Naive thymus-derived CD4-positive, alpha-beta T cell (primary cell): ENCODE data around the gene NRXN3. TPM values are rescaled to one million over a fixed set of nuclear protein-coding genes. Genes with fewer than 3 reads are reported as not detected.

Experiments
- ATAC-seq: fragments of 150-1000 bp; cut with Tn5 transposase; 2 replicates; pipeline ENCODE4 v1.10.0; 2021; ENCODE audit warnings: mild to moderate bottlenecking, moderate library complexity
- CTCF ChIA-PET: fragments of 350-600 bp; sonication (Branson Sonifier 250); formaldehyde crosslinking; loops from one replicate; lab custom pipeline; 2021; ENCODE audit warnings: antibody characterized with exemption; lab: Charles Lee
- POLR2A ChIA-PET: fragments of 350-600 bp; sonication (Branson Sonifier 250); formaldehyde crosslinking; loops from one replicate; lab custom pipeline; 2021; ENCODE audit warnings: antibody characterized with exemption, inconsistent platforms; lab: Charles Lee
- DNase-seq, 9 donors: peaks; one replicate each; pipeline versions ENCODE4 v3.0.0 to v3.0.0-alpha.2; 2020 to 2022; ENCODE audit warnings: mixed read lengths in 1 of 9
- H3K27ac ChIP-seq: one replicate; pipeline ENCODE4 v1.7.0; 2013; ENCODE audit warnings: mild to moderate bottlenecking, low read depth, low read length, moderate library complexity
- H3K27me3 ChIP-seq, 2 donors: one replicate each; pipeline ENCODE4 v1.7.0; 2013; ENCODE audit warnings: low read length in 2 of 2, mild to moderate bottlenecking in 2 of 2, moderate library complexity in 2 of 2; ENCODE audit not compliant: control insufficient read depth in 2 of 2, insufficient read depth in 2 of 2
- H3K36me3 ChIP-seq, 3 experiments: 1 replicate in 2 of 3; 2 replicates in 1 of 3; pipeline ENCODE4 v1.7.0; 2013; ENCODE audit warnings: low read length in 3 of 3, mild to moderate bottlenecking in 3 of 3, moderate library complexity in 1 of 3; ENCODE audit not compliant: insufficient read depth in 3 of 3, control insufficient read depth in 2 of 3
- H3K4me1 ChIP-seq, 2 donors: one replicate each; pipeline ENCODE4 v1.7.0; 2013; ENCODE audit warnings: low read length in 2 of 2, mild to moderate bottlenecking in 2 of 2, moderate library complexity in 1 of 2; ENCODE audit not compliant: control insufficient read depth in 2 of 2, insufficient read depth in 2 of 2
- H3K4me3 ChIP-seq: 2 replicates; pipeline ENCODE4 v1.7.0; 2013; ENCODE audit warnings: mild to moderate bottlenecking, low read length
- H3K9me3 ChIP-seq, 3 experiments: 1 replicate in 2 of 3; 2 replicates in 1 of 3; pipeline ENCODE4 v1.7.0; 2013; ENCODE audit warnings: low read length in 3 of 3; ENCODE audit not compliant: control insufficient read depth in 2 of 3
- H3K27ac Mint-ChIP-seq, 9 donors: one replicate each; pipeline ENCODE4 v1.8.0; 2020 to 2022; ENCODE audit warnings: mixed read lengths in 9 of 9, mild to moderate bottlenecking in 8 of 9, moderate library complexity in 5 of 9, inconsistent platforms in 2 of 9
- H3K27me3 Mint-ChIP-seq, 5 donors: one replicate each; pipeline ENCODE4 v1.8.0; 2021 to 2022; ENCODE audit warnings: mixed read lengths in 5 of 5, mild to moderate bottlenecking in 1 of 5
- H3K36me3 Mint-ChIP-seq, 5 donors: one replicate each; pipeline ENCODE4 v1.8.0; 2020 to 2022; ENCODE audit warnings: mixed read lengths in 5 of 5, mild to moderate bottlenecking in 3 of 5, inconsistent platforms in 1 of 5
- H3K4me1 Mint-ChIP-seq, 7 donors: one replicate each; pipeline ENCODE4 v1.8.0; 2020 to 2022; ENCODE audit warnings: mixed read lengths in 7 of 7, mild to moderate bottlenecking in 3 of 7, inconsistent platforms in 1 of 7
- H3K4me3 Mint-ChIP-seq, 10 donors: one replicate each; pipeline ENCODE4 v1.8.0; 2020 to 2022; ENCODE audit warnings: mild to moderate bottlenecking in 10 of 10, mixed read lengths in 10 of 10, moderate library complexity in 6 of 10, inconsistent platforms in 2 of 10
- H3K9me3 Mint-ChIP-seq, 11 donors: one replicate each; pipeline ENCODE4 v1.8.0; 2020 to 2022; ENCODE audit warnings: mixed read lengths in 11 of 11, mild to moderate bottlenecking in 4 of 11, inconsistent platforms in 1 of 11, moderate library complexity in 1 of 11
- intact Hi-C, 2 donors: fragments of 100-400 bp; cut with micrococcal nuclease; formaldehyde crosslinking; loops; one replicate each; pipeline ENCODE4 v1.15.1; 2023
- polyA plus RNA-seq, 2 donors: library from polyadenylated mRNA; unstranded; fragments of 300-500 nt; fragmentation: Illumina TruSeq; gene quantifications; one replicate each; pipeline ENCODE4 v1.2.3, GENCODE V29; 2021
- total RNA-seq, 6 experiments: library from RNA in 5 of 6; stranded (reverse) in 5 of 6; gene quantifications; 1 replicate in 5 of 6; 2 replicates in 1 of 6; pipeline ENCODE4 v1.2.3 and lab custom pipeline; 2021 to 2026

Gene NRXN3
- total and polyA plus RNA-seq, 7 experiments from 2014 or later = not detected

GRCh38 chr14:79378020-79378419 is 1207.8 kb downstream of the NRXN3 start:
- Histone ChIP-seq H3K4me3 (no peak overlapping the region), H3K36me3 (no peaks in the 10 kb centered on the region), H3K27ac (no peak overlapping the region), H3K4me1 (no peaks in the 10 kb centered on the region), H3K9me3 (no peaks in the 10 kb centered on the region), H3K27me3 (no peaks in the 10 kb centered on the region)
- H3K4me1 Mint-ChIP-seq = no peaks in the 10 kb centered on the region
- peaks cover 0 to 29% (median 4%) of the 10 kb centered on the region in 11 donors for H3K9me3 Mint-ChIP-seq
- DNase-seq (no peak), ATAC-seq (no peak)
- no peaks in the 10 kb centered on the region for H3K27me3 Mint-ChIP-seq
- intact Hi-C loops = no loop called here
- H3K36me3 Mint-ChIP-seq = no peaks in the 10 kb centered on the region
- H3K4me3 Mint-ChIP-seq = no peak overlapping the region
- no peak overlapping the region for H3K27ac Mint-ChIP-seq
- CTCF ChIA-PET = no interaction called here
- POLR2A ChIA-PET = no interaction called here

GRCh38 chr14:79379266-79379665 is 1209.1 kb downstream of the NRXN3 start:
- peaks cover 0 to 25% (median 5%) of the 10 kb centered on the region in 11 donors for H3K9me3 Mint-ChIP-seq
- CTCF ChIA-PET = no interaction called here

GRCh38 chr14:79383031-79383430 is 1212.9 kb downstream of the NRXN3 start:
- Mint-ChIP-seq H3K27me3 (no peaks in the 10 kb centered on the region), H3K36me3 (no peaks in the 10 kb centered on the region), H3K9me3 (peaks cover 0 to 18% (median 3%) of the 10 kb centered on the region in 11 donors), H3K4me1 (no peaks in the 10 kb centered on the region), H3K27ac (no peak overlapping the region), H3K4me3 (no peak overlapping the region)
- H3K4me3 ChIP-seq = no peak overlapping the region
- no peaks in the 10 kb centered on the region for H3K4me1 ChIP-seq
- no peak overlapping the region for H3K27ac ChIP-seq
- no peaks in the 10 kb centered on the region for H3K9me3 ChIP-seq
- H3K27me3 ChIP-seq = no peaks in the 10 kb centered on the region
- intact Hi-C loops = no loop called here
- CTCF ChIA-PET = no interaction called here
- ATAC-seq (no peak), DNase-seq (no peak)
- POLR2A ChIA-PET = no interaction called here
- H3K36me3 ChIP-seq = no peaks in the 10 kb centered on the region

More at GRCh38 chr14:79379266-79379665, 1209.1 kb downstream of the NRXN3 start:
- intact Hi-C loops = no loop called here
- H3K4me3 Mint-ChIP-seq = no peak overlapping the region
- no peak overlapping the region for H3K27ac Mint-ChIP-seq
- no peak for DNase-seq
- no peaks in the 10 kb centered on the region for H3K36me3 ChIP-seq
- no peak for ATAC-seq
- no peaks in the 10 kb centered on the region for H3K36me3 Mint-ChIP-seq
- no peaks in the 10 kb centered on the region for H3K27me3 Mint-ChIP-seq
- no peaks in the 10 kb centered on the region for H3K4me1 ChIP-seq
- no peak overlapping the region for H3K4me3 ChIP-seq
- H3K27me3 ChIP-seq = no peaks in the 10 kb centered on the region
- no peaks in the 10 kb centered on the region for H3K9me3 ChIP-seq
- H3K4me1 Mint-ChIP-seq = no peaks in the 10 kb centered on the region
- no peak overlapping the region for H3K27ac ChIP-seq
- POLR2A ChIA-PET = no interaction called here

- Histone ChIP-seq H3K27me3 (no peaks in the 10 kb centered on the region), H3K9me3 (no peaks in the 10 kb centered on the region), H3K4me3 (no peak overlapping the region), H3K36me3 (no peaks in the 10 kb centered on the region), H3K27ac (no peak overlapping the region), H3K4me1 (no peaks in the 10 kb centered on the region)
- DNase-seq (no peak), ATAC-seq (no peak)
- CTCF ChIA-PET = no interaction called here
- Mint-ChIP-seq H3K9me3 (peaks cover 0 to 17% (median 6%) of the 10 kb centered on the region in 11 donors), H3K4me1 (no peaks in the 10 kb centered on the region), H3K36me3 (no peaks in the 10 kb centered on the region), H3K27ac (no peak overlapping the region), H3K4me3 (no peak overlapping the region), H3K27me3 (no peaks in the 10 kb centered on the region)
- intact Hi-C loops = no loop called here
- POLR2A ChIA-PET = no interaction called here
These were observed 1213.3 kb downstream of the NRXN3 start for GRCh38 chr14:79383475-79383874.

GRCh38 chr14:79395061-79395460 is 1224.9 kb downstream of the NRXN3 start:
- intact Hi-C loops = no loop called here
- Mint-ChIP-seq H3K4me3 (no peak overlapping the region), H3K4me1 (no peaks in the 10 kb centered on the region), H3K27me3 (peaks cover 0 to 4% (median 0%) of the 10 kb centered on the region in 5 donors), H3K27ac (no peak overlapping the region), H3K9me3 (peaks cover 0 to 11% (median 4%) of the 10 kb centered on the region in 11 donors), H3K36me3 (peaks cover 0 to 4% (median 0%) of the 10 kb centered on the region in 5 donors)
- ChIA-PET CTCF (no interaction called here), POLR2A (no interaction called here)
- no peaks in the 10 kb centered on the region for H3K36me3 ChIP-seq
- no peak overlapping the region for H3K27ac ChIP-seq
- DNase-seq (no peak), ATAC-seq (no peak)
- H3K27me3 ChIP-seq = no peaks in the 10 kb centered on the region
- H3K4me3 ChIP-seq = no peak overlapping the region
- no peaks in the 10 kb centered on the region for H3K9me3 ChIP-seq
- H3K4me1 ChIP-seq = no peaks in the 10 kb centered on the region

- H3K4me3 Mint-ChIP-seq = no peak overlapping the region
- intact Hi-C loops = no loop called here
These were observed 1234.8 kb downstream of the NRXN3 start for GRCh38 chr14:79404874-79405511.

GRCh38 chr14:79405512-79405910 is 1235.3 kb downstream of the NRXN3 start:
- CTCF ChIA-PET = no interaction called here
- intact Hi-C loops = no loop called here
- H3K4me3 Mint-ChIP-seq = no peak overlapping the region
- H3K27ac ChIP-seq = no peak overlapping the region
- peaks cover 0 to 5% (median 0%) of the 10 kb centered on the region in 11 donors for H3K9me3 Mint-ChIP-seq
- no peak for ATAC-seq
- no peaks in the 10 kb centered on the region for H3K36me3 Mint-ChIP-seq
- H3K4me3 ChIP-seq = no peak overlapping the region
- H3K27ac Mint-ChIP-seq = no peak overlapping the region
- no peaks in the 10 kb centered on the region for H3K27me3 ChIP-seq
- DNase-seq = no peak
- H3K4me1 ChIP-seq = no peaks in the 10 kb centered on the region
- no peaks in the 10 kb centered on the region for H3K9me3 ChIP-seq
- no peaks in the 10 kb centered on the region for H3K36me3 ChIP-seq
- POLR2A ChIA-PET = no interaction called here
- H3K4me1 Mint-ChIP-seq = no peaks in the 10 kb centered on the region
- peaks cover 0 to under 1% (median 0%) of the 10 kb centered on the region in 5 donors for H3K27me3 Mint-ChIP-seq

More at GRCh38 chr14:79404874-79405511, 1234.8 kb downstream of the NRXN3 start:
- ATAC-seq (no peak), DNase-seq (no peak)
- no peaks in the 10 kb centered on the region for H3K4me1 Mint-ChIP-seq
- Histone ChIP-seq H3K9me3 (no peaks in the 10 kb centered on the region), H3K27me3 (no peaks in the 10 kb centered on the region), H3K4me3 (no peak overlapping the region), H3K27ac (no peak overlapping the region), H3K4me1 (no peaks in the 10 kb centered on the region), H3K36me3 (no peaks in the 10 kb centered on the region)
- ChIA-PET CTCF (no interaction called here), POLR2A (no interaction called here)
- H3K36me3 Mint-ChIP-seq = no peaks in the 10 kb centered on the region
- H3K9me3 Mint-ChIP-seq = peaks cover 0 to 5% (median 0%) of the 10 kb centered on the region in 11 donors
- no peak overlapping the region for H3K27ac Mint-ChIP-seq
- H3K27me3 Mint-ChIP-seq = no peaks in the 10 kb centered on the region
